ENCODE data around the gene ALDH18A1. TPM values are rescaled to one million over a fixed set of nuclear protein-coding genes. Genes with fewer than 3 reads are reported as not detected.

ALDH18A1 gene
- total RNA-seq, 2 experiments from 2014 or later, result 62.3 to 72.3 TPM

GRCh38 chr10:95572131-95572820 is 84.2 kb downstream of the ALDH18A1 start:
- no peak overlapping the region for H3K4me3 ChIP-seq (ENCODE audit: low read depth, low read length, poor library complexity, severe bottlenecking)
- ChIA-PET POLR2A (no interaction called here), CTCF (ENCODE audit: unreplicated experiment) (no interaction called here)
- H3K79me2 ChIP-seq (ENCODE audit: insufficient read depth, low read depth, low read length), result no peaks in the 10 kb centered on the region
- H3K4me1 ChIP-seq (ENCODE audit: insufficient read depth, low read length, poor library complexity, severe bottlenecking), result no peaks in the 10 kb centered on the region
- H3K27ac ChIP-seq (ENCODE audit: low read depth, low read length, poor library complexity, severe bottlenecking), result no peak overlapping the region
- H4K20me1 ChIP-seq (ENCODE audit: insufficient read depth, low read length), result no peaks in the 10 kb centered on the region
- BruUV-seq (replicated peaks), result no TSS peak
- no peaks in the 10 kb centered on the region for H3K9me2 ChIP-seq (ENCODE audit: insufficient read depth, low read length)
- H3K36me3 ChIP-seq (ENCODE audit: insufficient read depth, low read length), result no peaks in the 10 kb centered on the region
- H3K9me3 ChIP-seq (ENCODE audit: low read length), result no peaks in the 10 kb centered on the region
- no peak overlapping the region for H3K4me2 ChIP-seq (ENCODE audit: low read length)
- no peak for DNase-seq (ENCODE audit: low spot score)
- intact Hi-C loops (cut with micrococcal nuclease; ENCODE audit: unreplicated experiment), result no loop called here
- no peak overlapping the region for H2AFZ ChIP-seq (ENCODE audit: low read length)
- TF ChIP-seq, protein P1, sequence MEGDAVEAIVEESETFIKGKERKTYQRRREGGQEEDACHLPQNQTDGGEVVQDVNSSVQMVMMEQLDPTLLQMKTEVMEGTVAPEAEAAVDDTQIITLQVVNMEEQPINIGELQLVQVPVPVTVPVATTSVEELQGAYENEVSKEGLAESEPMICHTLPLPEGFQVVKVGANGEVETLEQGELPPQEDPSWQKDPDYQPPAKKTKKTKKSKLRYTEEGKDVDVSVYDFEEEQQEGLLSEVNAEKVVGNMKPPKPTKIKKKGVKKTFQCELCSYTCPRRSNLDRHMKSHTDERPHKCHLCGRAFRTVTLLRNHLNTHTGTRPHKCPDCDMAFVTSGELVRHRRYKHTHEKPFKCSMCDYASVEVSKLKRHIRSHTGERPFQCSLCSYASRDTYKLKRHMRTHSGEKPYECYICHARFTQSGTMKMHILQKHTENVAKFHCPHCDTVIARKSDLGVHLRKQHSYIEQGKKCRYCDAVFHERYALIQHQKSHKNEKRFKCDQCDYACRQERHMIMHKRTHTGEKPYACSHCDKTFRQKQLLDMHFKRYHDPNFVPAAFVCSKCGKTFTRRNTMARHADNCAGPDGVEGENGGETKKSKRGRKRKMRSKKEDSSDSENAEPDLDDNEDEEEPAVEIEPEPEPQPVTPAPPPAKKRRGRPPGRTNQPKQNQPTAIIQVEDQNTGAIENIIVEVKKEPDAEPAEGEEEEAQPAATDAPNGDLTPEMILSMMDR (conservative IDR thresholded peaks at IDR 0.05; ENCODE audit: low read length), result no peak
- TF ChIP-seq EZH2phosphoT487 (IDR thresholded peaks at IDR 0.05; ENCODE audit: borderline replicate concordance, low read depth, low read length), result no peak

DNA sequence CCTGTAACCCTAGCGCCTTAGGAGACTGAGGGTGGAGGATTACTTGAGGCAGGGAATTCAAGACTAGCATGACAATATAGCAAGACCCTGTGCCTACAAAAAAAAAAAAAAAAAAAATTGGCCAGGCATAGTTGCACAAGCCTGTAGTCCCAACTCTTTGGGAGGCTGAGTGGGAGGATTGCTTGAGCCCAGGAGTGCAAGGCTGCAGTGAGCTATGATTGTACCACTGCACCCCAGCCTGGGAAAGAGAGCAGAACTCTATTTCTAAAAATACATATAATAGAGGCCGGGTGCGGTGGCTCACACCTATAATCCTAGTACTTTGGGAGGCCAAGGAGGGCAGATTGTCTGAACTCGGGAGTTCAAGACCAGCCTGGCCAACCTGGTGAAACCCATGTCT is 85.1 kb downstream of the ALDH18A1 start:
- no peak overlapping the region for H3K4me3 ChIP-seq (ENCODE audit: low read depth, low read length, poor library complexity, severe bottlenecking)
- DNase-seq (ENCODE audit: low spot score), result no peak
- no peaks in the 10 kb centered on the region for H3K9me2 ChIP-seq (ENCODE audit: insufficient read depth, low read length)
- no peaks in the 10 kb centered on the region for H4K20me1 ChIP-seq (ENCODE audit: insufficient read depth, low read length)
- POLR2A ChIA-PET, result no interaction called here
- H2AFZ ChIP-seq (ENCODE audit: low read length), result no peak overlapping the region
- H3K9me3 ChIP-seq (ENCODE audit: low read length), result no peaks in the 10 kb centered on the region
- H3K27ac ChIP-seq (ENCODE audit: low read depth, low read length, poor library complexity, severe bottlenecking), result no peak overlapping the region
- TF ChIP-seq EZH2phosphoT487 (IDR thresholded peaks at IDR 0.05; ENCODE audit: borderline replicate concordance, low read depth, low read length), result no peak
- TF ChIP-seq, protein P1 (conservative IDR thresholded peaks at IDR 0.05; ENCODE audit: low read length), result no peak
- intact Hi-C loops (cut with micrococcal nuclease; ENCODE audit: unreplicated experiment), result no loop called here
- no peaks in the 10 kb centered on the region for H3K4me1 ChIP-seq (ENCODE audit: insufficient read depth, low read length, poor library complexity, severe bottlenecking)
- no peaks in the 10 kb centered on the region for H3K36me3 ChIP-seq (ENCODE audit: insufficient read depth, low read length)
- CTCF ChIA-PET (ENCODE audit: unreplicated experiment), result no interaction called here
- BruUV-seq (replicated peaks), result no TSS peak
- H3K4me2 ChIP-seq (ENCODE audit: low read length), result no peak overlapping the region
- no peaks in the 10 kb centered on the region for H3K79me2 ChIP-seq (ENCODE audit: insufficient read depth, low read depth, low read length)

DNA sequence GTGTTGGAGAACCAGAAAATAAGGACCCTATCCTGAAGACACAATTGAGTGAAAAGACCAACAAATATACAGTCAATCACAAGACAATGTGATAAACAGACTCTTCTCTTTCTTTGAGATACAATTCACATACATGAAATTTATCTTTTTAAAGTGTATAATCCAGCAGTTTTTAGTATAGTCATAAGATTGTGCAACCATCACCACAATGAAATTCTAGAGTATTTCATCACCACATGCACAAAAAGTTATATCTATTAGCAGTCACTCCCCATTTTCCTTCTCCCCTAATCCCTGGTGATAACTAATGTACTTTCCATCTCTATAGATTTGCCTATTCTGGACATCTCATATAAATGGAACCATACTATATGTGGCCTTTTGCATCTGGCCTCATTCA is 87.1 kb downstream of the ALDH18A1 start:
- H3K9me3 ChIP-seq (ENCODE audit: low read length), result no peaks in the 10 kb centered on the region
- H4K20me1 ChIP-seq (ENCODE audit: insufficient read depth, low read length), result no peaks in the 10 kb centered on the region
- H3K9me2 ChIP-seq (ENCODE audit: insufficient read depth, low read length), result no peaks in the 10 kb centered on the region
- ChIA-PET CTCF (ENCODE audit: unreplicated experiment) (no interaction called here), POLR2A (no interaction called here)
- intact Hi-C loops (cut with micrococcal nuclease; ENCODE audit: unreplicated experiment), result no loop called here
- no peaks in the 10 kb centered on the region for H3K79me2 ChIP-seq (ENCODE audit: insufficient read depth, low read depth, low read length)
- TF ChIP-seq, protein P1 (conservative IDR thresholded peaks at IDR 0.05; ENCODE audit: low read length), result no peak
- no peak for TF ChIP-seq EZH2phosphoT487 (IDR thresholded peaks at IDR 0.05; ENCODE audit: borderline replicate concordance, low read depth, low read length)
- H3K27ac ChIP-seq (ENCODE audit: low read depth, low read length, poor library complexity, severe bottlenecking), result no peak overlapping the region
- no TSS peak for BruUV-seq (replicated peaks)
- no peaks in the 10 kb centered on the region for H3K4me1 ChIP-seq (ENCODE audit: insufficient read depth, low read length, poor library complexity, severe bottlenecking)
- no peak overlapping the region for H3K4me2 ChIP-seq (ENCODE audit: low read length)
- H2AFZ ChIP-seq (ENCODE audit: low read length), result no peak overlapping the region
- H3K4me3 ChIP-seq (ENCODE audit: low read depth, low read length, poor library complexity, severe bottlenecking), result no peak overlapping the region
- H3K36me3 ChIP-seq (ENCODE audit: insufficient read depth, low read length), result no peaks in the 10 kb centered on the region
- no peak for DNase-seq (ENCODE audit: low spot score)

Data from OCI-LY7 (cell line).